K562 (cell line): ENCODE measurements around the gene UNKL. TPM values are rescaled to one million over a fixed set of nuclear protein-coding genes. Genes with fewer than 3 reads are reported as not detected.
A peak's percentile ranks its signal among the peaks of the same experiment; 100 is the strongest.

Experiments
- ATAC-seq: fragments of 200-7000 bp; cut with Tn5 transposase; 3 replicates; pipeline ENCODE4 v1.9.1; 2020; ENCODE audit warnings: moderate library complexity
- BruUV-seq: library from RNA; stranded (reverse); fragments of 400-500 nt; replicated peaks from 2 replicates; lab custom pipeline; 2021; lab: Mats Ljungman, UMichigan
- CTCF ChIA-PET: fragments of 300-600 bp; formaldehyde crosslinking; extraction: SDS; loops from one replicate; lab custom pipeline; 2021; ENCODE audit warnings: low intra/inter-chr PET ratio; lab: Yijun Ruan, JAX
- POLR2A ChIA-PET: fragments of 300-600, 350-650 bp; sonication (Branson Sonifier 250); formaldehyde crosslinking; extraction: SDS; loops from one replicate; lab custom pipeline; 2021; ENCODE audit warnings: antibody characterized with exemption, inconsistent platforms; lab: Yijun Ruan, JAX
- DNase-seq, 4 experiments: peaks; one replicate each; pipeline versions ENCODE4 v3.0.0 to v3.0.0-alpha.2; 2011 to 2018; ENCODE audit warnings: low spot score in 3 of 4, mixed read lengths in 3 of 4; ENCODE audit errors: extremely low read depth in 1 of 4
- FAIRE-seq: peaks from 2 replicates; lab custom pipeline; 2011; peaks lifted over from hg19 to GRCh38; lab: Jason Lieb, UNC
- H2AFZ ChIP-seq: 2 replicates; pipeline ENCODE4 v1.6.0; 2011; ENCODE audit warnings: low read depth, low read length, control low read depth, inconsistent platforms
- H3K27ac ChIP-seq: fragments of 200-600 bp; 3 replicates; pipeline ENCODE4 v1.8.0; 2011; ENCODE audit warnings: low read depth, mild to moderate bottlenecking, control low read depth, inconsistent platforms, low read length, moderate library complexity, mixed read lengths; ENCODE audit errors: extremely low read depth
- H3K27me3 ChIP-seq, 2 experiments: fragments of 300-600 bp in 1 of 2; 2 replicates in 1 of 2; 3 replicates in 1 of 2; pipeline versions ENCODE4 v1.6.0 to v1.8.0; 2011; ENCODE audit warnings: inconsistent platforms in 2 of 2, low read length in 2 of 2, mild to moderate bottlenecking in 1 of 2, mixed read lengths in 1 of 2, moderate library complexity in 1 of 2; ENCODE audit not compliant: control insufficient read depth in 2 of 2, insufficient read depth in 2 of 2
- H3K36me3 ChIP-seq: fragments of 300-600 bp; 3 replicates; pipeline ENCODE4 v1.8.0; 2011; ENCODE audit warnings: mild to moderate bottlenecking, low read length, inconsistent platforms; ENCODE audit not compliant: control insufficient read depth, insufficient read depth
- H3K4me1 ChIP-seq, 2 experiments: fragments of 200-600 bp in 1 of 2; replicated peaks in 1 of 2; 2 replicates in 1 of 2; 3 replicates in 1 of 2; pipeline versions ENCODE4 v1.5.1 to v1.8.0; 2011; ENCODE audit warnings: inconsistent platforms in 2 of 2, low read length in 2 of 2, mild to moderate bottlenecking in 1 of 2, mixed read lengths in 1 of 2, moderate library complexity in 1 of 2; ENCODE audit not compliant: control insufficient read depth in 2 of 2, insufficient read depth in 2 of 2
- H3K4me2 ChIP-seq: 2 replicates; pipeline ENCODE4 v1.6.1; 2011; ENCODE audit warnings: low read length, control low read depth, inconsistent platforms, mixed read lengths; ENCODE audit not compliant: insufficient read depth
- H3K4me3 ChIP-seq: fragments of 200-600 bp; sonication (generic), shearing (Covaris generic); 2 replicates; pipeline ENCODE4 v1.5.1; 2016; ENCODE audit warnings: control low read depth, inconsistent platforms
- H3K79me2 ChIP-seq: fragments of 200-600 bp; 3 replicates; pipeline ENCODE4 v1.8.0; 2011; ENCODE audit warnings: low read length, inconsistent platforms; ENCODE audit not compliant: control insufficient read depth, insufficient read depth
- H3K9ac ChIP-seq, 2 experiments: 2 replicates each; pipeline versions ENCODE4 v1.6.0 to v1.6.1; 2011; ENCODE audit warnings: low read depth in 2 of 2, low read length in 2 of 2, control low read depth in 1 of 2, inconsistent platforms in 1 of 2, mild to moderate bottlenecking in 1 of 2, mixed read lengths in 1 of 2; ENCODE audit not compliant: insufficient read depth in 1 of 2
- H3K9me1 ChIP-seq: one replicate; pipeline ENCODE4 v1.6.0; 2011; ENCODE audit warnings: inconsistent platforms, mild to moderate bottlenecking, low read length, moderate library complexity; ENCODE audit not compliant: control insufficient read depth, insufficient read depth
- H3K9me3 ChIP-seq: replicated peaks from 2 replicates; pipeline ENCODE4 v1.5.1; 2011; ENCODE audit warnings: low read depth, low read length, inconsistent platforms; ENCODE audit not compliant: control insufficient read depth, insufficient read depth
- H4K20me1 ChIP-seq: replicated peaks from 2 replicates; pipeline ENCODE4 v1.6.1; 2011; ENCODE audit warnings: low read length, inconsistent platforms, mixed read lengths; ENCODE audit not compliant: control insufficient read depth, insufficient read depth
- CTCF ChIP-seq, 3 experiments: IDR thresholded peaks in 2 of 3; conservative IDR thresholded peaks in 1 of 3; 2 replicates each; pipeline ENCODE4 v1.5.1; 2011 to 2012; ENCODE audit warnings: low read length in 3 of 3, mild to moderate bottlenecking in 3 of 3, control low read depth in 2 of 3, improper control_type of control experiment in 1 of 3, inconsistent platforms in 1 of 3, low read depth in 1 of 3, mixed read lengths in 1 of 3, moderate library complexity in 1 of 3; ENCODE audit not compliant: insufficient read depth in 2 of 3
- CTCFL ChIP-seq: IDR thresholded peaks from 2 replicates; pipeline ENCODE4 v1.6.1; 2011; ENCODE audit warnings: borderline replicate concordance, low read depth, mild to moderate bottlenecking, moderate library complexity, low read length; ENCODE audit not compliant: insufficient read depth, poor library complexity, severe bottlenecking
- DDX20 ChIP-seq: fragments of 450-650 bp; IDR thresholded peaks from 2 replicates; pipeline ENCODE4 v1.6.1; 2016; ENCODE audit warnings: missing genetic modification characterization, low read depth, mild to moderate bottlenecking, missing compliant biosample characterization, moderate library complexity
- GATAD2A ChIP-seq: fragments of 450-650 bp; IDR thresholded peaks from 2 replicates; pipeline ENCODE4 v1.6.1; 2017
- NFIX ChIP-seq: fragments of 250-450 bp; sonication (Bioruptor Pico); IDR thresholded peaks from 2 replicates; pipeline ENCODE4 v1.4.0; 2020; ENCODE audit warnings: low read depth, mild to moderate bottlenecking, moderate library complexity
- PCBP1 ChIP-seq: fragments of 200-400 bp; formaldehyde crosslinking; IDR thresholded peaks from 2 replicates; pipeline ENCODE4 v1.6.1; 2018; ENCODE audit warnings: mild to moderate bottlenecking, low read depth, low read length; ENCODE audit not compliant: poor library complexity, severe bottlenecking
- RAD21 ChIP-seq, 2 experiments: fragments of 250-450 bp in 1 of 2; fragments of 450-650 bp in 1 of 2; sonication (Bioruptor Pico) in 1 of 2; formaldehyde crosslinking in 1 of 2; IDR thresholded peaks in 1 of 2; conservative IDR thresholded peaks in 1 of 2; 2 replicates each; pipeline versions ENCODE4 v1.4.0 to v1.8.0; 2020 to 2022; ENCODE audit warnings: mild to moderate bottlenecking in 2 of 2, moderate library complexity in 1 of 2
- SMARCE1 ChIP-seq: fragments of 450-650 bp; IDR thresholded peaks from 2 replicates; pipeline ENCODE4 v1.7.1; 2016; ENCODE audit warnings: mild to moderate bottlenecking
- VEZF1 ChIP-seq: fragments of 200-800 bp; sonication (Bioruptor generic); IDR thresholded peaks from 2 replicates; pipeline ENCODE4 v1.6.1; 2017; ENCODE audit warnings: missing genetic modification characterization, missing compliant biosample characterization
- ZBTB7A ChIP-seq: IDR thresholded peaks from 2 replicates; pipeline ENCODE4 v1.6.1; 2011; ENCODE audit warnings: low read depth, mild to moderate bottlenecking, low read length, moderate library complexity, borderline replicate concordance; ENCODE audit not compliant: control insufficient read depth
- ZNF263 ChIP-seq: sonication (generic); formaldehyde crosslinking; IDR thresholded peaks from 2 replicates; pipeline ENCODE4 v1.8.0; 2022; ENCODE audit warnings: mild to moderate bottlenecking, missing genetic modification reagents, borderline replicate concordance
- WGBS: fragments of 100-300 bp; shearing (Covaris generic); methylation state at CpG from one replicate; pipeline ENCODE4 v1.1.6; 2016; ENCODE audit warnings: low coverage, mixed read lengths; ENCODE audit not compliant: insufficient coverage; ENCODE audit errors: missing lambda C conversion rate; 5-methylcytosine and 5-hydroxymethylcytosine counted together
- in situ Hi-C: fragments of 300-500 bp; cut with MboI; formaldehyde crosslinking; loops from 4 replicates; pipeline ENCODE4 v1.15.0; 2018; ENCODE audit warnings: inconsistent platforms, mixed read lengths
- intact Hi-C: fragments of 100-400 bp; cut with micrococcal nuclease; formaldehyde crosslinking; loops from 2 replicates; pipeline ENCODE4 v1.14.2; 2022
- polyA plus RNA-seq, 8 experiments: library from polyadenylated mRNA; depleted of rRNA in 4 of 8; stranded (reverse) in 5 of 8; unstranded in 3 of 8; fragments of >200 nt; fragmentation: Nextera tagmentation in 2 of 8; fragmentation: Illumina TruSeq in 1 of 8; extraction: Ambion mirVana in 2 of 8; extraction: Trizol in 1 of 8; gene quantifications; 2 replicates each; pipeline versions ENCODE4 v1.2.1 to v1.2.3, GENCODE V29; 2011 to 2014; ENCODE audit warnings: inconsistent platforms in 1 of 8, missing spikeins in 1 of 8
- total RNA-seq, 7 experiments: library from RNA; depleted of rRNA in 6 of 7; stranded (reverse); fragments of >200 nt in 6 of 7; fragmentation: Illumina TruSeq in 2 of 7; extraction: Trizol in 2 of 7; gene quantifications; 2 replicates each; pipeline versions ENCODE4 v1.2.1 to v1.2.3, GENCODE V29; 2011 to 2021; ENCODE audit warnings: low replicate concordance in 1 of 7

UNKL gene
- total and polyA plus RNA-seq, 9 of the 15 experiments (the other 6 are each of a cell fraction or from before 2014, with no cell fraction given) = 0.37 to 30.2 (median 5.1) TPM

- peaks cover under 1 to 90% of the 10 kb centered on the region in 2 experiments for H3K4me1 ChIP-seq
- peaks cover 6 to 19% of the 10 kb centered on the region in 2 experiments; a peak in 3 of 5 replicates for H3K27me3 ChIP-seq
- 0 out of 2 replicates have a peak, but pooled peaks cover 14% of the 10 kb centered on the region for H4K20me1 ChIP-seq
- H3K79me2 ChIP-seq = no peaks in the 10 kb centered on the region
- no peak overlapping the region for H3K4me2 ChIP-seq
- in situ Hi-C loops = no loop called here
- ATAC-seq (no peak), DNase-seq (peak in 3 of 4 experiments; percentile 50 to 67 (median 50)), FAIRE-seq (no peak)
- no peaks in the 10 kb centered on the region for H3K9me1 ChIP-seq
- no peak overlapping the region for H3K4me3 ChIP-seq
- H3K36me3 ChIP-seq = no peaks in the 10 kb centered on the region
- TF ChIP-seq SMARCE1 = no peak
- TF ChIP-seq CTCF (IDR thresholded peaks at IDR 0.05 in 2 of 3, conservative IDR thresholded peaks at IDR 0.05 in 1 of 3; ENCODE audit: insufficient read depth in 2 of 3, low read depth in 1 of 3, low read length in 3 of 3) = peak; percentile 54 to 62 (median 58); a peak in 5 of 6 replicates
- peak; percentile 53 for TF ChIP-seq VEZF1 (CRISPR knock-in tag)
- TF ChIP-seq NFIX (CRISPR knock-in tag) = no peak; the same call in 1 of the 2 replicates
- TF ChIP-seq ZBTB7A = peak; percentile 53; the same call in 1 of the 2 replicates
- TF ChIP-seq DDX20 (tag) = no peak
- TF ChIP-seq PCBP1 = peak; percentile 25
- peak; percentile 92 for TF ChIP-seq CTCFL
- TF ChIP-seq ZNF263 (CRISPR knock-in tag) = no peak; the same call in 1 of the 2 replicates
- no peak for TF ChIP-seq GATAD2A
- TF ChIP-seq RAD21 (CRISPR knock-in tag; conservative IDR thresholded peaks at IDR 0.05 in 1 of 2, IDR thresholded peaks at IDR 0.05 in 1 of 2) = peak in 1 of 2 experiments; percentile 16; a peak in 1 of 4 replicates
- no TSS peak for BruUV-seq
- no peak overlapping the region for H3K27ac ChIP-seq
- intact Hi-C loops = no loop called here
- H2AFZ ChIP-seq = no peak overlapping the region
- no peaks in the 10 kb centered on the region for H3K9me3 ChIP-seq
- ChIA-PET CTCF (no interaction called here), POLR2A (interaction anchor here (0.6 to 1.2 kb wide), 2 partner anchors 15 to 657 kb away, joined by 4 read pairs; no protein-coding TSS in a partner anchor)
- WGBS = 9% methylated on average over 26 of the region's 30 CpGs
- H3K9ac ChIP-seq = no peak overlapping the region
These were observed 76.3 kb downstream of the UNKL start for GRCh38 chr16:1338119-1338730.
